DMS53 (cell line): ENCODE results near the gene UBE2D3.

Source experiments
- DNase-seq: peaks from one replicate; lab custom pipeline; 2025; lab: John Stamatoyannopoulos, UW

Gene UBE2D3

GRCh38 chr4:102754044-102754443 lies 73.3 kb downstream of the UBE2D3 start:
- no peak for DNase-seq

- no peak for DNase-seq
These were observed 75.4 kb downstream of the UBE2D3 start for GRCh38 chr4:102751941-102752340.
